Measurements from ENCODE around the gene C2orf81.
A peak's percentile ranks its signal among the peaks of the same experiment; 100 is the strongest.
"Not testable (repeated sequence)": the region's sequence is repeated elsewhere in the genome, so short reads cannot be mapped to it uniquely, and the experiment has no call there.

C2orf81 gene

DNA sequence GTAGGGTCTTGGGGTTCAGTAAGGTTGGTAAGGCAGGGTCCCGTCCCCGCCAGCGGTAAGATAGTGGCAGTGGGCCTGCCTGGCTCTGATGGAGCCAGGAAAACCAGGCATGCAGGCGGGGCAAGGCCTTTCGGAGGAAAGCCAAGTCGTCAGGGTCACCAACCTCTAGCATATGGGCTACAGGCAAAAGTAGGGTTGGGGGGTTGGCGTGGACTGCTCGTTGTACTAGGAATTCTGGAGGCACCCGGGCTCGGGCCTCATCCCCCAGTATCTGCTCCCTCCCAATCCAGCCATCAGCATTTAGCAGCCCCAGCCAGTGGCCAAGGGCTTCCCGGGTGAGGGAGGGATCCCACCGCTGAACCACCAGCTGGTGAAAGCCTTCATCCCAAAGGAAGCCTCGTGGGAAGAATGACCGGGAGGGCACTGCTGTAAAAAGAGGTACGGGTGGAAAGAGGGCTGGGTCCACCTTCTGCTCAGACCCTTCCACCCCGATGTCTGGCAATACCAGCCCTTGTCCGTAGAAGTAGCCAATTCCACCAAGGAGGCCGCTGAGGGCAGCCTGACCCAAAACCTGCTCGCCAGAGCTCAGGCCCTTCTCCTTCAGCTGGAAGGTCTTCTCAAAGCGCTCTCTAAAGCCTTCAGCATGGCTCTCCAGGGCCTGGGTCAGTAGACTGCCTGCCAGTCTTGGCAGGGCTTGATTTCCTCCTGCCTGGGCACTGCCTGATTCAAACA is 40.8 kb upstream of the C2orf81 start:
- Histone ChIP-seq H3K27ac (ENCODE audit: low read length) (no peak overlapping the region), H2AFZ (ENCODE audit: low read depth, low read length) (no peak overlapping the region), H3K27me3 (ENCODE audit: low read depth, low read length) (no peaks in the 10 kb centered on the region), H3K4me1 (ENCODE audit: low read length) (peaks cover 15% of the 10 kb centered on the region), H3K9me3 (ENCODE audit: insufficient read depth, low read length) (no peaks in the 10 kb centered on the region), H4K20me1 (ENCODE audit: insufficient read depth, low read length) (no peaks in the 10 kb centered on the region), H3K4me3 (ENCODE audit: low read length) (no peak overlapping the region), H3K9ac (ENCODE audit: low read length) (no peak overlapping the region), H3K4me2 (ENCODE audit: low read length) (no peak overlapping the region), H3K79me2 (ENCODE audit: low read length) (peaks cover 30% of the 10 kb centered on the region), H3K36me3 (replicated peaks; ENCODE audit: low read depth, low read length) (peaks cover 24% of the 10 kb centered on the region)
- TF ChIP-seq EZH2phosphoT487 (IDR thresholded peaks at IDR 0.05; ENCODE audit: low read depth) = no peak
- TF ChIP-seq, protein P1, sequence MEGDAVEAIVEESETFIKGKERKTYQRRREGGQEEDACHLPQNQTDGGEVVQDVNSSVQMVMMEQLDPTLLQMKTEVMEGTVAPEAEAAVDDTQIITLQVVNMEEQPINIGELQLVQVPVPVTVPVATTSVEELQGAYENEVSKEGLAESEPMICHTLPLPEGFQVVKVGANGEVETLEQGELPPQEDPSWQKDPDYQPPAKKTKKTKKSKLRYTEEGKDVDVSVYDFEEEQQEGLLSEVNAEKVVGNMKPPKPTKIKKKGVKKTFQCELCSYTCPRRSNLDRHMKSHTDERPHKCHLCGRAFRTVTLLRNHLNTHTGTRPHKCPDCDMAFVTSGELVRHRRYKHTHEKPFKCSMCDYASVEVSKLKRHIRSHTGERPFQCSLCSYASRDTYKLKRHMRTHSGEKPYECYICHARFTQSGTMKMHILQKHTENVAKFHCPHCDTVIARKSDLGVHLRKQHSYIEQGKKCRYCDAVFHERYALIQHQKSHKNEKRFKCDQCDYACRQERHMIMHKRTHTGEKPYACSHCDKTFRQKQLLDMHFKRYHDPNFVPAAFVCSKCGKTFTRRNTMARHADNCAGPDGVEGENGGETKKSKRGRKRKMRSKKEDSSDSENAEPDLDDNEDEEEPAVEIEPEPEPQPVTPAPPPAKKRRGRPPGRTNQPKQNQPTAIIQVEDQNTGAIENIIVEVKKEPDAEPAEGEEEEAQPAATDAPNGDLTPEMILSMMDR (IDR thresholded peaks at IDR 0.05; ENCODE audit: low read depth, low read length) = no peak

DNA sequence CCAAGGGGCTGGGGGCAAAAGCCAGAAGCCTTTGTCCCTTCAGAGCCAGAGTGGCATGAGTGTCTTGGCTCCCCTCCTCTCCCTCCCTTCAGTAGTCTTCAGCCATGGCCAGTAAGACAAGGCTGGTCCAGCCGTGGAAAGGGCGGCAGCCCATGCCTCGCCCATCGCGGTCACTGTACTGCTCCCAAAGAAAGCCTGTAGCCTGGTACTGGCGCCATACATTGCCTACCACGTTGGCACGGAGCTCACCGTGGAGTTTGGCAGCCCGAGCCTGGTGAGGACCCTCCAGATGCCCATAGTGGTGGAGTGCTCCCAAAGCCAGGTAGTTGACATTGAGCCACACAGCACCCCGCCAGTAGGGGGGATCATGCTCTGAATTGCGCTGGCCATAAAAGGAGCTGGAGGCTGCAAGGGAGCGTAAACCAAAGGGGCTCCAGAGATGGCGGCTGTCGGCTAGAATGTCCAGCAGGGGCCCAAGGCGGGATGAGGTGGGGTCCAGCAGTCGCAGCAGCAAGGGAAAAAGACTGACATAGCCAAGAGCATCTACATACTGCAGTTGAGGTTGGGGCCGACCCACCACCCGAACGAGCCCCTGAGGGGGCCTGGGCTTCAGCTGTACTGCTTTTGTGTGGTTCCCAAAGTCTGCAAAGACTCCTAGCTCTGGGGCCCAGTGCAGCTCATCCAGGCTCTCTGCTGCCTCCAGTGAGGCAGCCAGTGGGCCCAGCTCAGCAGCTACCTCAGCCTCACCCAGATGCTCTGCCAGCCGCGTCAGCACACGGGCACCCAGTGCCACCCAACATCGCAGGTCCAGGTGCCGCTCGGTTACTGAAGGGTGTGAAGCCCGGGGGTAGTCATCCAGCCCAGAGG is 40.0 kb upstream of the C2orf81 start:
- Histone ChIP-seq H4K20me1 (ENCODE audit: insufficient read depth, low read length) (no peaks in the 10 kb centered on the region), H3K27me3 (ENCODE audit: low read depth, low read length) (no peaks in the 10 kb centered on the region), H3K36me3 (replicated peaks; ENCODE audit: low read depth, low read length) (peaks cover 24% of the 10 kb centered on the region), H3K4me3 (ENCODE audit: low read length) (no peak overlapping the region), H3K27ac (ENCODE audit: low read length) (no peak overlapping the region), H3K9ac (ENCODE audit: low read length) (no peak overlapping the region), H3K9me3 (ENCODE audit: insufficient read depth, low read length) (no peaks in the 10 kb centered on the region), H3K4me2 (ENCODE audit: low read length) (no peak overlapping the region), H3K4me1 (ENCODE audit: low read length) (peaks cover 20% of the 10 kb centered on the region), H2AFZ (ENCODE audit: low read depth, low read length) (no peak overlapping the region), H3K79me2 (ENCODE audit: low read length) (peaks cover 33% of the 10 kb centered on the region)
- TF ChIP-seq, protein P1 (IDR thresholded peaks at IDR 0.05; ENCODE audit: low read depth, low read length) = peak; percentile 24
- TF ChIP-seq EZH2phosphoT487 (IDR thresholded peaks at IDR 0.05; ENCODE audit: low read depth) = no peak

DNA sequence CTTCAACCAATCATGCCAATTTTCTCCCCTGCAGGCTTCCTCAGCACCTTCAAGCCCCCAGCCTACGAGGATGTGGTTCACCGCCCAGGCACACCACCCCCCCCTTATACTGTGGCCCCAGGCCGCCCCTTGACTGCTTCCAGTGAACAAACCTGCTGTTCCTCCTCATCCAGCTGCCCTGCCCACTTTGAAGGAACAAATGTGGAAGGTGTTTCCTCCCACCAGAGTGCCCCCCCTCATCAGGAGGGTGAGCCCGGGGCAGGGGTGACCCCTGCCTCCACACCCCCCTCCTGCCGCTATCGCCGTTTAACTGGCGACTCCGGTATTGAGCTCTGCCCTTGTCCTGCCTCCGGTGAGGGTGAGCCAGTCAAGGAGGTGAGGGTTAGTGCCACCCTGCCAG is 38.8 kb upstream of the C2orf81 start:
- not testable (repeated sequence) for H4K20me1 ChIP-seq (ENCODE audit: insufficient read depth, low read length); H3K27me3 ChIP-seq (ENCODE audit: low read depth, low read length); H2AFZ ChIP-seq (ENCODE audit: low read depth, low read length); H3K9me3 ChIP-seq (ENCODE audit: insufficient read depth, low read length); H3K27ac ChIP-seq (ENCODE audit: low read length); H3K4me3 ChIP-seq (ENCODE audit: low read length); H3K4me2 ChIP-seq (ENCODE audit: low read length); H3K9ac ChIP-seq (ENCODE audit: low read length)
- peaks cover 37% of the 10 kb centered on the region for H3K79me2 ChIP-seq (ENCODE audit: low read length)
- peaks cover 25% of the 10 kb centered on the region for H3K4me1 ChIP-seq (ENCODE audit: low read length)
- H3K36me3 ChIP-seq (replicated peaks; ENCODE audit: low read depth, low read length) = peaks cover 24% of the 10 kb centered on the region

DNA sequence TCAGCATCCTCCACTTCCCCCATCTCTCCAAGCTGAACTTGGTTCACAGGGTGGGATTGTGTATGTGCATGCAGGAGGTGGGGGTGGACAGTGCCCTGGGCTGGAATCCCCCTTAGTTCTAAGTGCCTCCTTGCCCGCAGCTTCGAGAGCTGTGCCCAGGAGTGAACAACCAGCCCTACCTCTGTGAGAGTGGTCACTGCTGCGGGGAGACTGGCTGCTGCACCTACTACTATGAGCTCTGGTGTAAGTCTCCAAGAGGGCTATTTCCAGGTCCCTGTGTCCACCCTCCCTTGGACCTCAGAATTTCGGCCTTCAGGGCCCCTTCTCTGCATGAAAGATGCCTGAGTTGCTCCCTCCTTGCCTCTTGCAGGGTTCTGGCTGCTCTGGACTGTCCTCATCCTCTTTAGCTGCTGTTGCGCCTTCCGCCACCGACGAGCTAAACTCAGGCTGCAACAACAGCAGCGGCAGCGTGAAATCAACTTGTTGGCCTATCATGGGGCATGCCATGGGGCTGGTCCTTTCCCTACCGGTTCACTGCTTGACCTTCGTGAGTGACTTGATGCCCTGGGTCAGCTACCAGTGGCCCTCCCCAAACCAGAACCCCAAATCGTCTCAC is 38.2 kb upstream of the C2orf81 start:
- H3K9ac ChIP-seq (ENCODE audit: low read length); H3K27ac ChIP-seq (ENCODE audit: low read length); H3K9me3 ChIP-seq (ENCODE audit: insufficient read depth, low read length); H3K27me3 ChIP-seq (ENCODE audit: low read depth, low read length); H4K20me1 ChIP-seq (ENCODE audit: insufficient read depth, low read length); H2AFZ ChIP-seq (ENCODE audit: low read depth, low read length): not testable (repeated sequence)
- Histone ChIP-seq H3K4me2 (ENCODE audit: low read length) (peak overlapping the region; percentile 93), H3K36me3 (replicated peaks; ENCODE audit: low read depth, low read length) (peaks cover 24% of the 10 kb centered on the region), H3K4me1 (ENCODE audit: low read length) (peaks cover 25% of the 10 kb centered on the region), H3K79me2 (ENCODE audit: low read length) (peaks cover 31% of the 10 kb centered on the region), H3K4me3 (ENCODE audit: low read length) (peak overlapping the region; percentile 84)

All from OCI-LY3 (cell line).